Smooth muscle cell of the umbilical artery (primary cell): ENCODE measurements around the gene PTPRQ. TPM values are rescaled to one million over a fixed set of nuclear protein-coding genes. Genes with fewer than 3 reads are reported as not detected.

Experiments used
- total RNA-seq: library from RNA; depleted of rRNA; stranded (reverse); fragments of >200 nt; gene quantifications from 2 replicates; pipeline ENCODE4 v1.2.3, GENCODE V29; 2014

The PTPRQ gene
- total RNA-seq = 2.4 and 2.9 TPM in 2 replicates

DNA sequence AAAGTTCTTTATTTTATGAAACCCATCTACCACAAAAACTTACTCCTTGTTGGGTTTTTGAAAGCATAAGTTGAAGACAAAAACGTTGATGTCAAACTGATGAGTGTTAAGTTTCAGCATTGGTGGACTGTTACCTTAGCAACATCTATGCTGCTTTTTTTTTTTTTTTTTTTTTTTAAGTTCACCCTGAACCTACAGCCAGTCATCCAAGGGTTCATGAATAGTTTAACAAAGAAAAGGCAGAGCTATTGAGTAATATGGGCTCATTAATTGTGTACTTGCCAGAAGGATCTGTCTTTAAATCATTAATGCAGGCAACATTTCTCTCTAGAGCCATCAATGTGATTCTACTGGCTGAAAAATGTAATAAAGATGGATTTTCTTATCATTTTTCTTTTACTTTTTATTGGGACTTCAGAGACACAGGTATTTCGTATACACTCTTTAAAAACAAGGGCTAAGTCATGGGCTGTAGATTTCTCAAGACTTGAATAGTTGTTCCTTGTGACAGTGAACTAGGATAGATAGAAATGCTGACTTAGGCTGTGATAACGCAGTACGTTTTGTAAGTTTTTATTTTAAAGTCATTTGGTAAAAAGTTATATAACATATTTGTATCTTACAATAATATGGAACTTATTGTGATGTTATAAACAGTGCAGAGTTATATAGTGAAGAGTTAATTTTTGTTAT, at the start of gene PTPRQ:
Gene PTPRQ (plus strand): TSS at position 262 of the 693 bp plus-strand sequence. CDS start 111 bp downstream, at position 373.

GRCh38 chr12:80707126-80707829, 263.2 kb downstream of the PTPRQ start, which contains the start of gene MYF6:
Gene MYF6, plus strand, starts transcription at chr12:80707634. Its CDS starts 86 bp downstream, at chr12:80707720.

DNA sequence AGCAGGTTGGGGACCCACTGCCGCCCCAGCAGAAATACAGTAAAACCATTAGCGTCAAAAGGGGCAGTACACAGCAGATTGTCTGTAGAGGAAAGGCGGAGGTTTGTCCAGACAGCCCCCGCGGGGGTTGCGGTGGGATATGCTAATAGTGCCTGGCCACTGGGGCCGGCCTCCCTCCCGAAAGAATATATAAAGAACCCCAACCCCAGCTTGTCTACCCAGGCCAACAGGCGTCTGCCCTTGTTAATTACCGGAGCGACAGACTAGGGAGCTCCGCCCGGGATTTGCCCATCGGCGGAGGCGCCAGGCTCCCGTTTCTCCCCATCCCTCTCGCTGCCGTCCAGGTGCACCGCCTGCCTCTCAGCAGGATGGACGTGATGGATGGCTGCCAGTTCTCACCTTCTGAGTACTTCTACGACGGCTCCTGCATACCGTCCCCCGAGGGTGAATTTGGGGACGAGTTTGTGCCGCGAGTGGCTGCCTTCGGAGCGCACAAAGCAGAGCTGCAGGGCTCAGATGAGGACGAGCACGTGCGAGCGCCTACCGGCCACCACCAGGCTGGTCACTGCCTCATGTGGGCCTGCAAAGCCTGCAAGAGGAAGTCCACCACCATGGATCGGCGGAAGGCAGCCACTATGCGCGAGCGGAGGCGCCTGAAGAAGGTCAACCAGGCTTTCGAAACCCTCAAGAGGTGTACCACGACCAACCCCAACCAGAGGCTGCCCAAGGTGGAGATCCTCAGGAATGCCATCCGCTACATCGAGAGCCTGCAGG, 272.8 kb downstream of the PTPRQ start, which contains the start of gene MYF5:
Gene MYF5 (plus strand): TSS at position 217 of the 774 bp plus-strand sequence. CDS start 152 bp downstream, at position 369.

